GM12865 (cell line): ENCODE results near the gene PTPRF.

Source experiments
- DNase-seq: peaks from one replicate; pipeline ENCODE4 v3.0.0; 2010; ENCODE audit warnings: low read depth
- H3K4me3 ChIP-seq: 2 replicates; pipeline ENCODE4 v1.5.1; 2011; ENCODE audit warnings: mild to moderate bottlenecking, low read depth, low read length, control low read depth
- CTCF ChIP-seq: IDR thresholded peaks from 2 replicates; pipeline ENCODE4 v1.5.1; 2011; ENCODE audit warnings: low read length, control low read depth, low read depth, inconsistent platforms; ENCODE audit not compliant: insufficient read depth; ENCODE audit errors: missing control alignments

Gene PTPRF

GRCh38 chr1:43616383-43616782 lies 85.7 kb downstream of the PTPRF start:
- no peak for DNase-seq
- no peak for TF ChIP-seq CTCF
- H3K4me3 ChIP-seq: no peak overlapping the region

- DNase-seq: no peak
- H3K4me3 ChIP-seq: no peak overlapping the region
- no peak for TF ChIP-seq CTCF
Measured at GRCh38 chr1:43617011-43617410, 86.3 kb downstream of the PTPRF start.

GRCh38 chr1:43617668-43618067 lies 87.0 kb downstream of the PTPRF start:
- no peak overlapping the region for H3K4me3 ChIP-seq
- DNase-seq: no peak
- TF ChIP-seq CTCF: no peak

DNA sequence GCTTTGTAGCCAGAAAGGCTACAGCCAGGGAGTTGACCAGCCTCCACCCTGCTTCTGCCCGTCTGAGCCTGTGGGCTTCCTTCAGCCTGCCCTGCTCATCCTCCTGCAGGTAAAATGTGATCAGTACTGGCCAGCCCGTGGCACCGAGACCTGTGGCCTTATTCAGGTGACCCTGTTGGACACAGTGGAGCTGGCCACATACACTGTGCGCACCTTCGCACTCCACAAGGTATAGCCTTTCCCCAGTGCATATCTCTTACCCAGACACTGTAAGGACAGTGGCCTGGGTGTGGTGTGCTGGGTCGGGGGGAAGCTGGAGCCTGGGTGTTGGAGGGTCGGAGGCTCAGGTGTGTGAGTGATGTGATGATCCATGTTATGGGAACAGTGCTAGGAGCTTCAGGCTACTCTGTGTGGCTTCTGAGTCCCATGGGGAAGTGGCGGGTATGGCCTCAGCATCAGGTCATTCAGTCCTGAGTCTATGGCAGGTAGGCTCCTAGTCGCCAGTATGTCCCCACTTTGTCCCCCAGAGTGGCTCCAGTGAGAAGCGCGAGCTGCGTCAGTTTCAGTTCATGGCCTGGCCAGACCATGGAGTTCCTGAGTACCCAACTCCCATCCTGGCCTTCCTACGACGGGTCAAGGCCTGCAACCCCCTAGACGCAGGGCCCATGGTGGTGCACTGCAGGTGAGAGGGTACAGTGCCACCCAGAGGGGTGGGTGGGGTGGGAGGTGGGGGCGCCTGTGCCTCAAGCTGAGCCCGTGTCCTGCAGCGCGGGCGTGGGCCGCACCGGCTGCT lies 88.0 kb downstream of the PTPRF start:
- no peak overlapping the region for H3K4me3 ChIP-seq
- DNase-seq: no peak
- no peak for TF ChIP-seq CTCF

GRCh38 chr1:43619314-43619790 lies 88.7 kb downstream of the PTPRF start:
- no peak for TF ChIP-seq CTCF
- no peak overlapping the region for H3K4me3 ChIP-seq
- DNase-seq: no peak

DNA sequence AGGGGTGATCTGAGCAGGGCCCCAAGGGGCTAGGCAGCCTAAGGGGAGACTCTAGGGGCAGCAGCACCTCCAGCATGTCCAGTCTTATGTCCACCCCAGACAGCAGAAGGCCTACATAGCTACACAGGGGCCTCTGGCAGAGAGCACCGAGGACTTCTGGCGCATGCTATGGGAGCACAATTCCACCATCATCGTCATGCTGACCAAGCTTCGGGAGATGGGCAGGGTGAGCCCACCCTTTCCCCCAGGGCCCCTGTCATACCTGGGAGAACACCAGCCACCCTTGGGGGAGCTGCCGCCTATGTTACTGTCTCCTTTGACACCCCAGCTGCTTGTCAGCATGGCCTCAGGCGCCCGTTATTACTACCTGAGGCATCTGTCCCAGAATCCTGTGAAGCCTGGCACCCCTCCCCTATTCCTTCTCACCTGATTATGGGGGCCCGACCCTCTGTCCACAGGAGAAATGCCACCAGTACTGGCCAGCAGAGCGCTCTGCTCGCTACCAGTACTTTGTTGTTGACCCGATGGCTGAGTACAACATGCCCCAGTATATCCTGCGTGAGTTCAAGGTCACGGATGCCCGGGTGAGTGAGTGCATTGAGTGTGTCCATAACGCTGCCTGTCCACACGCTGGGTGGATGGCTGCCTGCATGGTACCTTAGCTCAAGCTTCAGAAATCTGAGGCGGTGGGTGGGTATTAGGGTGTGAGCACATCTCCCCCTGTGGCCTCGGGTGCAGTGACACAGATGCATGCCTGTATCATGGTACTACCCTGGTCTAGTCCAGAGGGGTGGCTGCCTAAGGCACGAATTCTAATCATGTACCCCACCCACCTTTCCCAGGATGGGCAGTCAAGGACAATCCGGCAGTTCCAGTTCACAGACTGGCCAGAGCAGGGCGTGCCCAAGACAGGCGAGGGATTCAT lies 89.6 kb downstream of the PTPRF start:
- H3K4me3 ChIP-seq: no peak overlapping the region
- TF ChIP-seq CTCF: no peak
- DNase-seq: no peak
